Coronary artery (tissue), 2 donors: ENCODE data around the gene EFNA5.
A peak's percentile ranks its signal among the peaks of the same experiment; 100 is the strongest.

Experiments used
- DNase-seq: peaks from one replicate; pipeline ENCODE4 v3.0.0-alpha.2; 2017; ENCODE audit warnings: low spot score
- H3K27ac ChIP-seq, 2 donors: fragments of 200-600 bp; sonication (generic); one replicate each; pipeline ENCODE4 v1.5.1; 2016 to 2019
- H3K4me3 ChIP-seq: fragments of 200-600 bp; sonication (generic); 2 replicates; pipeline ENCODE4 v1.5.1; 2016; ENCODE audit warnings: mild to moderate bottlenecking, moderate library complexity
- CTCF ChIP-seq: fragments of 200-600 bp; sonication (generic); IDR thresholded peaks from one replicate; pipeline ENCODE4 v1.5.1; 2019; ENCODE audit warnings: antibody characterized with exemption

EFNA5 gene

GRCh38 chr5:107598958-107599357, 71.8 kb downstream of the EFNA5 start:
- Histone ChIP-seq H3K4me3 (no peak overlapping the region), H3K27ac (no peak overlapping the region)
- no peak for TF ChIP-seq CTCF
- no peak for DNase-seq

GRCh38 chr5:107597803-107598202, 72.9 kb downstream of the EFNA5 start:
- no peak for DNase-seq

GRCh38 chr5:107597247-107597646, 73.5 kb downstream of the EFNA5 start:
- Histone ChIP-seq H3K27ac (no peak overlapping the region), H3K4me3 (peak overlapping the region; percentile 36)
- no peak for DNase-seq
- TF ChIP-seq CTCF = no peak

More at GRCh38 chr5:107597803-107598202, 72.9 kb downstream of the EFNA5 start:
- H3K4me3 ChIP-seq = peak overlapping the region; percentile 36
- H3K27ac ChIP-seq = no peak overlapping the region
- no peak for TF ChIP-seq CTCF

- Histone ChIP-seq H3K4me3 (no peak overlapping the region), H3K27ac (peak overlapping the region; percentile 6 to 72)
- DNase-seq = no peak
- no peak for TF ChIP-seq CTCF
These were observed 76.3 kb downstream of the EFNA5 start for GRCh38 chr5:107594253-107595045.

- H3K4me3 ChIP-seq = no peak overlapping the region
- no peak for TF ChIP-seq CTCF
- peak overlapping the region; percentile 15 to 31 for H3K27ac ChIP-seq
- no peak for DNase-seq
These were observed 77.7 kb downstream of the EFNA5 start for GRCh38 chr5:107593009-107593408.

- Histone ChIP-seq H3K4me3 (no peak overlapping the region), H3K27ac (peak overlapping the region; percentile 15 to 31)
- DNase-seq = no peak
- TF ChIP-seq CTCF = no peak
These were observed 78.2 kb downstream of the EFNA5 start for GRCh38 chr5:107592515-107592914.

GRCh38 chr5:107590686-107591085, 80.1 kb downstream of the EFNA5 start:
- no peak for DNase-seq
- no peak overlapping the region for H3K27ac ChIP-seq
- no peak overlapping the region for H3K4me3 ChIP-seq
- no peak for TF ChIP-seq CTCF
